HG03521 (cell line): ENCODE data around the gene TIMM10.
"Not testable (repeated sequence)": the region's sequence is repeated elsewhere in the genome, so short reads cannot be mapped to it uniquely, and the experiment has no call there.

Experiments used
- ATAC-seq: cut with Tn5 transposase; IDR thresholded peaks from one replicate; pipeline ENCODE4 v1.9.1; 2021; ENCODE audit warnings: mild to moderate bottlenecking, moderate library complexity; ENCODE audit not compliant: unreplicated experiment

The TIMM10 gene

GRCh38 chr11:57543593-57543992 is 13.0 kb upstream of the TIMM10 start:
- ATAC-seq = no peak

- ATAC-seq = no peak
Observed at GRCh38 chr11:57542582-57542981, 12.0 kb upstream of the TIMM10 start.

DNA sequence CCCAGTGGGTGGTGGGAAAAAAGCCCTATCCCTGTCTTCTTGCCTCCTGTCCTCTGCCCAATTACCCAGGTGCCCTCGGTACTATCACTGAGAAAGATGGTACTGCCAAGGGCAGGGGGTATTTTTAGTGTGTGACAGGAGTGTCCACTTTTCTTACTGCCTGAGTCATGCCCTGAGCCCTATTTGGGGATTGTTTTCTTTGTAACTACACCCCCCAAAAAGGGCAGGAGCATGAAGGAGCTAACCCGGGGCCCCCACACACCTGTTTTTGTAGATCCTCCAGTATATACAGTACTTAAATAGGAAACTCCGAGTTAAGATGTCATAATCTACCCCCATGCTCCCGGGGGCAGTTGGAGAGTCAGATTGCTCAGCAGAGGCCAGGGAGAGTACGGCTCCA is 10.6 kb upstream of the TIMM10 start:
- no peak for ATAC-seq

- ATAC-seq = no peak
Observed at GRCh38 chr11:57539342-57539741, 8.8 kb upstream of the TIMM10 start.

GRCh38 chr11:57536947-57537619 is 6.5 kb upstream of the TIMM10 start, which contains the start of gene SMTNL1:
Gene SMTNL1, plus strand, starts transcription at chr11:57537595. Its CDS starts 5,048 bp downstream, at chr11:57542643.
- no peak for ATAC-seq

GRCh38 chr11:57534449-57534848 is 3.9 kb upstream of the TIMM10 start:
- ATAC-seq = not testable (repeated sequence)

DNA sequence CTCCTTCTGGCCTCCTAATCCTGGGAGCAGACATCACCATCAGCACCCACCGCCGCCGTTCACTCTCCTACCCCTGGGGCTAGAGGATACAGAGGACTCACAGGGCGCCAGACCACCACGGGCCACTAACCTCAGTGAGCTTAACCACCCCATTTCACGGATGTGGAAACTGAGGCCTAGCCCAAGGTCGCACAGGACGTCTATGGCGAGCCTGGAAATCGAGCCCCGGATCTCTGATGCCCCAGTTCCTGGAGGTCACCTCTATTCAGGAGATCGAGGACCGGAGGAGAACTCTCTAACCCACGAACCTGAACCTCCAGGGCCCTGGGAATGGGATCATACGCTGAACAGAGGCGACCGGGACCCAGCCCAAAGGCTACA is 349 bp downstream of the TIMM10 start:
- peak; percentile 2 for ATAC-seq

DNA sequence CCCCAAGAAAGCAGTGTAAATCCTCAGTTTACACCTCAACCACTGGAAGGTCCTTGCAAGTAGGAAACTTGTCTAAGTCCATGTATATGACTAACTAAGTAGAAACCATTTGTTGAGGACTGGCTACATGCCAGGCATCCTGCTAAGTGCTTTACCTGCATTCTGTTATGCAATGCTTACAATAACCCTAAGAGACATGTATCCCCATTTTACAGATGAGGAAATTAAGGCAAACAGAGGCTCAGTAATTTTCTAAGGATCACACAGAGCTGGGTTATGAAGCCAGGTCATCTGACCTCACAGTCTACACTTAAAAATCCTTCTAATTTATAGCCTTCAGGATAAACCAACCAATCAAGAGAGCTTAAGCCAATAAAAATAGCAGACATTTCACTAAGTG is 1.5 kb downstream of the TIMM10 start:
- no peak for ATAC-seq

DNA sequence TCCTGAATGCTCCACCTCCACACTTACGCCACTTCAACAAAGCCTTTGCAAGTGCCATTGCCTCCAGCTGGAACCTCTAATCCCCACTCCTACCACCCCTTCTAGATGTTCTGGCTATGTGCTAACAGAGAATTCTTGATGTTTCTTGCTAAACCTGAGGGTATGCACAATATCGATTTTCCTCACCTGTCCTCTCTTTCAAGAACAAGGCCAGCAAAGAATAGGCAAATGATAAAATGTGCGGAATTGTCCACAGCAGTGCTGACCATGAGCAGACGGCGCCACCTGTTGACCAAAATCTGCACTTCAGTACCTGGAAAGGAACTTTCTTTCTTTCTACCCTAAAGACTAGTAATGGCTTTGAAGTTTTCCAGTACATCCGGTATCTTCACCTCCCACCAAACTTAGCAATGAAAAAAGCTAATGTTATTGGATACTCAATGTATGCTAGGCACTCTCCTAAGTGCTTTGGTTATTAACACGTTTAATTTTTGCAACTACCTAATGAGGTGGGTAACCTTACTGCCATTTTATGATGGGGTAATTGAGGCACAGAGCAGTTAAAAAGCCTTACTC is 3.4 kb downstream of the TIMM10 start:
- ATAC-seq = no peak

GRCh38 chr11:57523419-57523818 is 7.1 kb downstream of the TIMM10 start:
- no peak for ATAC-seq

GRCh38 chr11:57521116-57521515 is 9.4 kb downstream of the TIMM10 start:
- no peak for ATAC-seq

DNA sequence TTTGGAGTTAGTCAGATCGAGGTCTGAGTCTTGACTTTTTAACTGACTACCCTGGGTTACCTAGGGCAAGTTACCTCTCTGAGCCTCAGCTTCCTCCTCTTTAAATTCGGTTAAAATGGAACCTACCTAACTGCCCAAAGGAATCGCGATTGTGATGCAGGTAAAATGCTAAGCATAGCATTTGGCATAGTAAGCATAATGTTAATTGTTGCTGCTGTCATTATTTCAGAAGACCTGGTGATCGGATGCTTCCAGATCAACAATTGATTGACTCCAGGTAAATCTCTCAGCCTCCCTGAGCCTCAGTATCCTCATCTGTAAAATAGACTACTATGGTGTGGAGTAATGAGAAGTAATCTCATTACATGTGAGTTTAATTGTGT is 14.5 kb downstream of the TIMM10 start:
- ATAC-seq = no peak

- ATAC-seq = peak; percentile 32
Observed at GRCh38 chr11:57515332-57516060, 15.1 kb downstream of the TIMM10 start, which contains the start of gene SLC43A1. Gene SLC43A1, minus strand, starts transcription at chr11:57515702. Its CDS starts 1,591 bp downstream, at chr11:57514111.

DNA sequence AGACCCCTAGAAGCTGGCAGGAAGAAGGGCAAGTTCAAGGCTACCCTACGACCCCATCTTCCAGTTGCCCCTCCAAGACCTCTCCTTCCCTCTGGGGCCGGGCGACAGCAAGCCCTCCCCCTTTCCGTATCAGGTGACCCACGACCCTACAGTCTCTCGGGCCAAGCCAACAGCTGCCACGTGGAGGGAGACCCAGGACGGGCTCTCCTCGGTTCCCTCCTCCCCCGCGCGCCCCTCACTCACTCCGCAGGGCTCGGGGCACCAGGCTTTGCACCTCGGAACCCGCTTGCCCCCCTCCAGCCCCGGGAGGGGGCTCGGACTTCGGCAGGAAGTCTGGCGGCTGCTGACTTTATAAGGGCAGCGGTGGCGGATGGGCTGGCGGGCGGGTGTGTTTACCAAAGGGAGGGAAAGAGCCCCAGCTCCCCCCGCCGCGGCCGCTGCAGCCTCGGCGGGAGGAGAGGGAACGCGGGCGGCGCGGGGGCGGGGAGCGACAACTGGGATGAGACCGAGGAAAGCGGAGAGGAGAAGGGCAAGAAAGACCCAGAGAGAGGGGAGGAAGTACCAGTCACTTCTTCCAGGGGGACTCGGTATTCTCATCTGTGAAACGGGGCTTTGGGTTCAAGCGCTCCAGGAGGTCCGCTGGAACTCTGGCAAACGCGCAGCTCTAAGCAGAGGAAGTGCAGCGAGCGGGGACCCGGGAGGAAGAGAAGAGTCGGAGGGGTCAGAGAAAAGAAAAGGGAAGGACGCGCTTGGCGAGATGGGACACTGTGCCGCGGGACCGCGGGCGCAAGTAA is 15.8 kb downstream of the TIMM10 start:
- ATAC-seq = peak; percentile 37

DNA sequence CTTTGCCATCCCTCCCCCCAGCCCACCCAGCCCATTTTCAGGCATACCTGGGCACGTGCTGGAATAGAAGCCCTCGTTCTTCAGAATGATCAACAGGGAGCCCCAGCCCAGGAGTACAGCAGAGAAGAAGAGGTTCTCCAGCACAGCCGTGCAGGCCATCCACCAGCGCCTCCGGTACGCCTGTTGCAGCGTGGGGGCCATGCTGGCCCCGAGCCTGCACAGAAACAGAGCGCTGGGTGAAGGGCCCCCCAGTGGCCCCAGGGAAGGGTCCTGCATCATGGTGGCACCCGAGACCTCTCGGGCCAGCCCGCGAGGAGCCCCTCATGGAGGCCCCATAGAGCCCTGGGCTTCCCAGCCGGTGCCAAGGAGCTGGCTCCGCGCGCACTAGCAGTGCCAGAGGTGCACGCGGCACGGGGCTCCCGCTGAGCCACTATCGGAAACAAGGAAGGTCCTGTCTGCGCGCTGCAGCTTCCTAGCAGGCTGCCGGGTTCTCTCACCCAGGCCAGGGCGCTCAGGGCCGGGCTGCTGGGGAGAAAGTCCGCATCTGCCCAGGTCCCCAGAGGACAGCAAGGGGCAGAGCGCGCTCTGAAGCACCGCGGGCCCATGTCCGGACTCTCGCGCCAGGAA is 16.5 kb downstream of the TIMM10 start:
- peak; percentile 19 for ATAC-seq

DNA sequence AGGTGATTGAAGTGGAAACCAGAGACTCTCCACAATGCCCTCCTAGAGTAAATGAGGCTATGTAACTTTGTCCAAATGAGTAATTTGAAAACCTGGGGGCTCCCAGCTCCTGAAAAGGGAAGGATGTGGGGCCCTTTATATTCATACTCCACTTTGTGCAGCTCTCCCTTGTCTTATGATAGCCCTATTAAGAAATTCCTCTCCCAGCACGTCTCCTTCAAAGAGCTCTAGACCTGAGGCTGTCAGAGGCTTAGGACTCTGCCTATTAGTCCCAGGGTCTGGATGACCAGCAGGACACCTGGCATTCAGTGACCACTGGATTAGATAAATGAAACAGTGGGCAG is 17.1 kb downstream of the TIMM10 start:
- no peak for ATAC-seq

GRCh38 chr11:57512646-57513451 is 17.7 kb downstream of the TIMM10 start:
- no peak for ATAC-seq

DNA sequence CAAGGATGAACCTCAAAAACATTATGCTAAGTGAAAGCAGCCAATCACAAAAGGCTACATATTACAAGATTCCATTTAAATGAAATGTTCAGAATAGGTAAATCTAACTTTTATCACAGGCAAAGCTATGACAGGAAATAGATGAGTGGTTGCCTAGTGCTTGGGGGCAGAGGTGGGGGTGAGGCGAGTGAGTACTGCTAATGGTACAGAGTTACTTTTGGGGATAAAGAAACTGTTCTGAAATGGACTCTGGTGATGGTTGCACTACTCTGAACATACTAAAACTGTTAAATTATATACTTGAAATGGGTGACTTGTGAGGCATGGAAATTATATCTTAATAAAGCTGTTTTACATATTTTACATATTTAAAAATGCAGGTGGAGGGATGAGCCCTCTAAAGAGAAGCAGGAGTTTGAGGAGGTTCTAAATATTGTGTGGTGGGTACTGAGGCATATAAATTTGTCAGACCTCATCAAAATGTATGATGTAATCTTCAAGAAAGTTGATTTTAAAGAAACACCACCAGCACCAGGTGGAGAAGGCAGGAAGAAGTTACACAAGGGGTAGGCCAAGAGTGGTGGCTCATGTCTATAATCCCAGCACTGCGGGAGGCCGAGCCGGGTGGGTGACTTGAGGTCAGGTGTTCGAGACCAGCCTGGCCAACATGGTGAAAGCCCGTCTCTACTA is 18.7 kb downstream of the TIMM10 start:
- ATAC-seq = no peak

DNA sequence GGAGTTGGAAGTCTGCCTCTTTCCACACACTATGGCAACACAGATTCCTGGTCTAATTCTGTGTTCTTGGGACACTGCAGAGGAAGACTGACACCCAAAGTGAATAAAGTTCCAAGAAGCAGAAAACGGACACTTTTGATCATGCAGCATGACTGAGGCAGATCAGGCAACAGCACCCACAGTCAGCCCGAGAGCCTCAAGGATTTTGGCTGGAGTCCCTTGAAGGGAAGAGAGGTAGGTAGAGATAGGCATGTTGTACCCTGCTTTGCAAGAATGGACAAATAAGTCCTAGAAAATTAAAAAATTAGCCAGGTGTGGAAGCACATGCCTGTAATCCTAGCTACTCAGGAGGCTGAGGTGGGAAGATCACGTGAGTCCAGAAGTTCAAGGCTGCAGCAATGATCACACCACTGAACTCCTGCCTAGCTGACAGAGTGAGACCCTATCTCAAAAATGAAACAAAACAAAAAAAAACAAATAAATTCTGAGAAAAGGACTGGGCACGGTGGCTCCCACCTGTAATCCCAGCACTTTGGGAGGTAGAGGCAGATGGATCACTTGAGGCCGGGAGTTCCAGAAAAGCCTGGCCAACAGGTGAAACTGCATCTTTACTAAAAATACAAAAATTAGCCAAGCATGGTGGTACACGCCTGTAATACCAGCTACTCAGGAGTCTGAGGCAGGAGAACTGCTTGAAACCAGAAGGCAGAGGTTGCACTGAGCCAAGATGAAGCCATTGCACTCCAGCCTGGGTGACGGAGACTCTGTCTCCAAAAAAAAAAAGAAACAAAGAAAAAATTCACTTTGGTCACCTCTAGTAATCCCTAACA is 22.0 kb downstream of the TIMM10 start:
- no peak for ATAC-seq
